ENCODE results near the gene RBL2.
A peak's percentile ranks its signal among the peaks of the same experiment; 100 is the strongest.

RBL2 gene

GRCh38 chr16:53456625-53457024, 22.4 kb downstream of the RBL2 start:
- DNase-seq: no peak

GRCh38 chr16:53457670-53458069, 23.4 kb downstream of the RBL2 start:
- no peak for DNase-seq

GRCh38 chr16:53458635-53459034, 24.4 kb downstream of the RBL2 start:
- DNase-seq: no peak

DNA sequence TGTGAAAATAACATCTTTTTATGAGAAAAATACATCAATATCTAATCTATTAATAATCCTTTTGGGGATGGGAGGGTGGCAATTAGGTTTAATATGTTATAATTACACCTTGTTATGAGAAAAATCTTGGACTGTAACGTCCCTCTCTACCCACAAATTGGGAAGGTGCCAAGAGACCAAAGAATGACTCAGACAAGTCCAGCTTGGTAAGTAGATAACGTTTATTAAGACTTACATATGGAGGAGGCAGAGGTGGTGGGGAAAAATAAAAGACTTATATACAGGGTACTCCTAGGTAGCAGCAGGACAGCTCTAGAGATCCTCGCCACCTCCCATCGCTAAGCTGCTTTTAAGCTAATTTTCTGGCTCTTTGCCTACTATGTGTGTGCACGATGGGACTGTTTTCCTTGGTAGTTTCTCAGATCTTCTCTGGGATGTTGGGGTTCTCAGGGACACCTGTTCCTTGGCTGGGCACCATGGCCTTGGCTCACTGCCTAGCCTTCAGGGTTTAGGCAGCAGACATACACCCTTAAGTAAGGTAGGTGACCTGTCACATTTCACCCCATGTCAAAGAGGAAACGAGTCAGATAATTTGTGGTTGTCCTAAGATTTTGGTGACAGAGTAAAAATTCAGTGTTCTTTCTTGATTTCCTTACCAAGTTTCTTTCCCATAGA, 31.5 kb downstream of the RBL2 start:
- peak; percentile 80 for DNase-seq

- DNase-seq: no peak
Observed at GRCh38 chr16:53476867-53477266, 42.6 kb downstream of the RBL2 start.

GRCh38 chr16:53478965-53479364, 44.7 kb downstream of the RBL2 start:
- DNase-seq: no peak

DNA sequence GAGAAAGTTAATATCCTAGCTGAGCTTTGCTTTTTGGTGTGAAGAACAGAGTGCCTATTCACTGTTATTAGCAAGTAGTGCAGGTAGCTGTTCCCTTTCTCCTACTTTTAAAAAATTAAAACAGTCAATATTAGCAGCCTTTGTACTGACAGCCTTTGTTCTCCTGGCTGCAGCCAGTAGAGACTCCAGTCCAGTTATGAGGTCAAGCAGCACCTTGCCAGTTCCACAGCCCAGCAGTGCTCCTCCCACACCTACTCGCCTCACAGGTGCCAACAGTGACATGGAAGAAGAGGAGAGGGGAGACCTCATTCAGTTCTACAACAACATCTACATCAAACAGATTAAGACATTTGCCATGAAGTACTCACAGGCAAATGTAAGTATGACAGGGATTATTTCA, 46.1 kb downstream of the RBL2 start:
- no peak for DNase-seq

GRCh38 chr16:53482123-53482522, 47.9 kb downstream of the RBL2 start:
- no peak for DNase-seq

DNA sequence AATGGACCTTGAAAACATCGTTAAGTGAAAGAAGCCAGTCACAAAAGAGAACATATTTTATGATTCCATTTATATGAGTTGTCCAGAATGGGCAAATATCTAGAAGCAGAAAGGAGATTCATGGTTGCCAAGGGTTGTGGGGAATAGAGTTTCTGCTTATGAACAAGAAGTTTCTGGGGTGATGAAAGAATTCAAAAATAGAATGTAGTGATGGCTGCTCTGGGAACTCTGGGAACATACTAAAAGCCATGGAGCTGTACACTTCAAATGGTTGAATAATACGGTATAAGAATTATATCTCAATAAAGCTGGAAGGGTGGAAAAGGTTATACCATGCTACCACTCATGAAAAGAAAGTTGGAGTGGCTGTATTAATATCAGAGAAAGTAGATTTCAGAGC, 50.3 kb downstream of the RBL2 start:
- DNase-seq: no peak

DNA sequence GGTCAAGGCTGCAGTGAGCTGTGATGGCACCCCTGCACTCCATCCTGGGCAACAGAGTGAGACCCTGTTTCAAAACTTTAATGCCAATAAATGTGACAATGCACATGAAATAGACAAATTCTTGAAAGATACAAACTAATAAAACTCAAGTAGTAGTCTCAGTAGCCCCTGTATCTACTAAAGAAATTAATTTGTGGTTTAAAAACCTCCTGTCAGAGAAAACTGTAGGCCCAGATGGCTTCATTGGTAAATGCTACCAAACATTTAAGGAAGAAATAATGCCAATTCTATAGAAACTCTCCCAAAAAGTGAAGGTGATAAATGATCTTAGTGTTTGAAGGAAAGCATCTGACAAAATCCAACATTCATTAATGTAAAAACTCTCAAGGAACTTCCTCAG, 52.0 kb downstream of the RBL2 start:
- DNase-seq: no peak

- no peak for DNase-seq
Observed at GRCh38 chr16:53489755-53490154, 55.5 kb downstream of the RBL2 start.

- DNase-seq: no peak
Observed at GRCh38 chr16:53492503-53492902, 58.2 kb downstream of the RBL2 start.

- no peak for DNase-seq
Observed at GRCh38 chr16:53494636-53495035, 60.4 kb downstream of the RBL2 start.

- DNase-seq: no peak
Observed at GRCh38 chr16:53495325-53495724, 61.1 kb downstream of the RBL2 start.

- no peak for DNase-seq
Observed at GRCh38 chr16:53498984-53499383, 64.7 kb downstream of the RBL2 start.

GRCh38 chr16:53501216-53501859, 67.1 kb downstream of the RBL2 start:
- DNase-seq: no peak

DNA sequence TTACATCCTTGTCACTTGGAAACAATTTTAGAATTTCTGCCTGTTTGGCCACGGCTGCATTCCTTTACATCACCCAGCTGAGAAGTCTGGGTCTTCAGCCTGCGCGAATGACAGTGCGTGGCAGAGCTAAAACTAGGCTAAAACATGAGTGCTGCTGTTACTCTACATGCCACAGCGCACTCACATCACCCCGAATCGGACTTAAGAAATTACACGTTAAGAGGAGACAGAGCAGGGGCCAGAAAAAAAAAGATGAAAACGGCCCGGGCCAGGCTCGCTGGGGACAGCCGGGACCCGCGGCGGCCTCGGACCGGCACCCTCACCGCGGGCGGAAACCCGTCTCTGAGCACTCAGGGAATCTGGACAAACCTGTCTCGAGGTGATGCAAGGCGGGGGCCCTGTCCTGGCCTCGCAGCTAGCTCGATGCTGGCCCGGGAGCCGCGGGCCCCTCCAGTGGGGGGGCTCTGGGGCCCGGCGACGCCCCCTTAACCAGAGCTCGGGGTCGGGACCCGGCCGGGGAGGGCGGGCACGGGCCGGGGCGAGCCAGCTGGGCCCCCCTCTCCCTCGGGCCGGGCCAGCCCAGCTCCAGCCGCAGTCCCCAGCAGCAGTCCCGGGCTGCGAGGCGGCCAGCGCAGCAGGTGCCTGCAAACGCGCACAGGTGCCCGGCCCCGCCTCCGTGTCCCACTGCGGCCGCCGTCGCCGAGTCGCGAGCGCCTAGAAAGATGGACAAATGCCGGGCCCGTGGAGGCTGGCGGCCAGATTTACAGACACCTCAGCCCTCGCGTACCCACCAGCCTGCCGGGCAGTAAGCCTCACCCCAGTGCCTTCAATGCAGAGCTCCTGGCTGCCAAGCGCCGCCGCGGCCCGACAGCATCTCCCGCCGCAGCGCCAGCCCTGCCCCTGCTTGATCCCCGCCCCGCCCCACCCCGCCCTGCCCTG, 68.3 kb downstream of the RBL2 start, which contains the start of gene AKTIP:
Gene AKTIP, minus strand, starts transcription at position 879 of the 939 bp plus-strand sequence. CDS start 2,950 bp downstream, outside the sequence.
- DNase-seq: peak; percentile 4

- peak; percentile 100 for DNase-seq
Observed at GRCh38 chr16:53503270-53503923, 69.1 kb downstream of the RBL2 start.

DNA sequence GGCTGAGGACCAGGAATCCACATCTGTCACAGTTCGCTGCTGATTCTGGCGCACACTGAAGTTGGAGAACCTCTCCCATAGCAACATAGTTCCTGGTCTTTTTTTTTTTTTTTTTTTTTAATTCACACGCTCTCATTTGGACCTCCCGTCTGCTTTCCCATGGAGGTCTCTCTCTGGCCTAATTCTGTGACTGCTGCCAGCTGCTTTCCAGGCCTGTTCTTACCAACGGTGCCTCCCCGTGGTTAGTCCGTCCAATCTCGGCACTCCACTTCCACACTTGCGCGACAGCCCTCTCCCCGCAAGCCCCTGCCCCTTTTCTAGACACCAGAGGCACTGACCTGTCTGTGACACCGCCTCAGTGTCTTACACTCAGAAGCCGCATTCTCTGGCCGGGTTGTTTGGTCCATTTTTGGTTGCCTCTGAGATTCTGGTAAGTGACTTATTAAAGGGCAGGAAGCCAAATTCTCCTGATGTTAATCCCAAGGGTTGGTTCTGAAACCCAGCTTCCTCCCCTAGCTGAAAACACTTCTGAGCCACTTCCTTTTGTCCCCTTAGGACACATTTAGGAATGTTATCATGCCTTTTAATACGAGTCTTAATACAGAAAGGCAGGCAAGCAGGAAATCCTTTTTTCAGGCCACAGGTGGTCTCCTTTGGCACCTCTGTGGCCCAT, 69.9 kb downstream of the RBL2 start:
- no peak for DNase-seq

GRCh38 chr16:53504665-53505064, 70.4 kb downstream of the RBL2 start:
- DNase-seq: no peak

- DNase-seq: no peak
Observed at GRCh38 chr16:53506254-53506653, 72.0 kb downstream of the RBL2 start.

GRCh38 chr16:53507464-53508179, 73.4 kb downstream of the RBL2 start:
- no peak for DNase-seq

All from NCI-H226 (cell line).